Stimulated activated CD4-positive, alpha-beta T cell treated with anti-CD3 and anti-CD28 coated beads, Interleukin-4, amount 100 ng/mL, for 48 hours (primary cell): ENCODE measurements around the gene NAA25.
"Not testable (repeated sequence)": the region's sequence is repeated elsewhere in the genome, so short reads cannot be mapped to it uniquely, and the experiment has no call there.

Source experiments
- DNase-seq, 2 donors: peaks; one replicate each; pipeline ENCODE4 v3.0.0-alpha.2; 2020; ENCODE audit warnings: low read depth in 2 of 2

NAA25 gene

GRCh38 chr12:112009596-112009995, 99.0 kb downstream of the NAA25 start:
- DNase-seq = not testable (repeated sequence)

- no peak for DNase-seq
Observed at GRCh38 chr12:112008918-112009317, 99.7 kb downstream of the NAA25 start.

GRCh38 chr12:112007945-112008344, 100.6 kb downstream of the NAA25 start:
- DNase-seq = no peak

GRCh38 chr12:112005419-112006395, 102.9 kb downstream of the NAA25 start:
- no peak for DNase-seq

GRCh38 chr12:112004041-112004440, 104.5 kb downstream of the NAA25 start:
- DNase-seq = no peak

GRCh38 chr12:112001576-112001975, 107.0 kb downstream of the NAA25 start:
- no peak for DNase-seq

GRCh38 chr12:112000820-112001219, 107.8 kb downstream of the NAA25 start:
- no peak for DNase-seq

GRCh38 chr12:111999129-111999528, 109.5 kb downstream of the NAA25 start:
- DNase-seq = not testable (repeated sequence)

GRCh38 chr12:111998015-111998414, 110.6 kb downstream of the NAA25 start:
- no peak for DNase-seq

GRCh38 chr12:111997300-111997699, 111.3 kb downstream of the NAA25 start:
- no peak for DNase-seq

- DNase-seq = no peak
Observed at GRCh38 chr12:111995782-111996480, 112.7 kb downstream of the NAA25 start.

- not testable (repeated sequence) for DNase-seq
Observed at GRCh38 chr12:111994211-111995111, 114.1 kb downstream of the NAA25 start.

- no peak for DNase-seq
Observed at GRCh38 chr12:111993292-111994150, 115.1 kb downstream of the NAA25 start.

GRCh38 chr12:111992464-111992863, 116.1 kb downstream of the NAA25 start:
- DNase-seq = no peak

- DNase-seq = no peak
Observed at GRCh38 chr12:111991946-111992345, 116.6 kb downstream of the NAA25 start.

- DNase-seq = no peak
Observed at GRCh38 chr12:111991535-111991934, 117.0 kb downstream of the NAA25 start.

- DNase-seq = no peak
Observed at GRCh38 chr12:111984820-111985219, 123.8 kb downstream of the NAA25 start.

- DNase-seq = no peak
Observed at GRCh38 chr12:111981987-111982386, 126.6 kb downstream of the NAA25 start.

- DNase-seq = no peak
Observed at GRCh38 chr12:111980598-111980997, 128.0 kb downstream of the NAA25 start.

- no peak for DNase-seq
Observed at GRCh38 chr12:111978545-111978944, 130.0 kb downstream of the NAA25 start.

- DNase-seq = no peak
Observed at GRCh38 chr12:111976860-111977259, 131.7 kb downstream of the NAA25 start.
